DMS 273 (cell line): ENCODE data around the gene TBXA2R.
"Not testable (repeated sequence)": the region's sequence is repeated elsewhere in the genome, so short reads cannot be mapped to it uniquely, and the experiment has no call there.

Experiments
- DNase-seq: peaks from one replicate; lab custom pipeline; 2025; ENCODE audit not compliant: unreplicated experiment; lab: John Stamatoyannopoulos, UW

The TBXA2R gene

GRCh38 chr19:3606690-3607289, at the start of gene TBXA2R:
Gene TBXA2R (minus strand): TSS chr19:3606875. CDS start chr19:3600634, 6,241 bp downstream.
- DNase-seq: peak; percentile 83

- peak; percentile 98 for DNase-seq
Observed at GRCh38 chr19:3656073-3656746, 49.5 kb upstream of the TBXA2R start.

DNA sequence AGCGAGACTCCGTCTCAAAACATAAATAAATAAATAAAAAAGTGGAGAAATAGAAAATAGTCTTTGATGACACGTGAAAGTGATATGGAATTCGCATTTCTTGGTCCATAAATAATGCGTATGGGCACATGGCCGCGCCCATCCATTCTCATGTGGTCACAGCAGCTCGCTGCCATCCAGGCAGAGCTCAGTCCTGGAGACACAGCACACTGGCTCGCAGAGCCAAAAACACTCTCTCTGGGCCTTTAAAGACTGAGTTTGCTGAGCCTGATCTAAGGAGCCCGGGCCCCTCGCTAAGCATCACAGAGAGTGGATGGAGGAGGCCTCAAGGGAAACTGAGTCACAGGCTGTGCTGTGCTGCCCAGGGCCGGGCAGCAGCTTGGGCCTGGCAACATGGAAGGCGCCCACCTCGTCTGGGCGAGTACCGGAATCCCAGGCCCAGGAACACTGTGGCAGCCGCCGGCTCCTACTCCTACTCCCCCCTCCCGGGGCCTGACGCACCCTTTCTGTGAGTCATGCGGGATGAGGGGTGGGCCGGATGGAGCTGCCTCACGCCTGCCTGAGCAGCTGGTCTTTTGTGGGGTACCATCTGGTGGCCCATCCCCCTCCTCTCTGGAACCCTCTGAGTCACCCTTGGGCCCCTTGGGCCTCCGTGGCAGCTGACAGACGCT, 48.9 kb upstream of the TBXA2R start:
- DNase-seq: peak; percentile 99

DNA sequence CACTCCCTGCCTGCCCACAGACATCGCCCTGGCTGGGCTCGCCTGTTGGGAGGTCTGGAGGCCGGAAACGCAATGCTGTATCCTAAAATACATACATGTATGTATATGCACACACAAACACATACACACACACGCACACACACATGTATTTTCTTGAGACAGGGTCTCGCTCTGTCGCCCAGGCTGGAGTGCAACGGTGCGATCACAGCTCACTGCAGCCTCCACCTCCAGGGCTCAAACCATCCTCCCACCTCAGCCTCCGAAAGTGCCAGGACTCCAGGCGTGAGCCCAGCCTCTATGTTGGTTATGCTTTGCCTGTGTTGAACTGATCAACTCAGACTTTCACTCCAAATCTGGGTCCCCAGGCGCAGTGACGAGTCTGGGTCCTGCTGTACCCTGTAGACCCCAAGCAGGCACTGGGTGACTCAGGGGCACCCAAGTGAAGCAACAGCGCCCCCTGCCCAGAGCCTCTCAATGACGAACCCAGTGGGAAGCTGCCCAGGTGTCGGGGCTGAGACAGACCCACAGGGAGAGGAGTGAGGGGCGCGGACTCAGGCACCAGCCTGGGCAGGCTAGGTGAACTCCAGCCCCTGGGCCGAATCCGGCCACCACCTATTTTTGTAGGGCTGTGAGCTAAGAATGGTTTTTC, 47.3 kb upstream of the TBXA2R start:
- DNase-seq: peak; percentile 50

DNA sequence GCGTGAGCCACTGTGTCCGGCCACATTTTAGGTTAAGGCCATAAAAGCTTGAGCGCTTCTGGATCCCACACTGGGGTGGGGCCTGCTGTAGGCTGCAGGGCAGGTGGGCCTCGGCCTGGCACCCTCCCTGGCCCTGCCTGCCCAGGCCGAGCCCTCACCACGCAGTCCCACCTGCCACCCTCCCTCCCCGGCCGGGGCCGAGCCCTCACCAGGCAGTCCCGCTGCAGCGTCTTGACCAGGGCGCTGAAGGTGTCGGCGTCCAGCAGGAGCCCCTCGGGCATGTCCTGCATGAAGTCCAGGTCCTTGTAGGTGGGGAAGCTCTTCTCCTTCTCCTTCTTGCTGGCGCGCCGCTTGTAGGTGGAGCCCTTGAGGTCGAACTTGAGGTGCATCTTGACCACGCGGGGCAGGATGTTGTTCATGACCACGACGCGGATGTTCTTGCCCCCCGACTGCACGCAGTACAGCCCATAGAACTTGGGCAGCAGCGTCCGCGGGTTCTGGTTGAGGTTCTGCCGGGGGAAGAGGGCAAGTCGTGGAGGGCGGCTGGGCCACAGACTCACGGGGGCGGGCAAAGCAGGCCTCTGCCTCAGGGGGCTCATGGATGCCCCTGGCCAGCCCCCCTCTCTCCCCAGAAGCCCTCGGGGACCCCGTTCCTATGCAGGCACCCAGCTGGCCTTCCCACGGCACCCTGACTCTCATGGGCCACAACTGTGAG, 46.6 kb upstream of the TBXA2R start:
- DNase-seq: no peak

GRCh38 chr19:3652422-3652821, 45.7 kb upstream of the TBXA2R start:
- no peak for DNase-seq

DNA sequence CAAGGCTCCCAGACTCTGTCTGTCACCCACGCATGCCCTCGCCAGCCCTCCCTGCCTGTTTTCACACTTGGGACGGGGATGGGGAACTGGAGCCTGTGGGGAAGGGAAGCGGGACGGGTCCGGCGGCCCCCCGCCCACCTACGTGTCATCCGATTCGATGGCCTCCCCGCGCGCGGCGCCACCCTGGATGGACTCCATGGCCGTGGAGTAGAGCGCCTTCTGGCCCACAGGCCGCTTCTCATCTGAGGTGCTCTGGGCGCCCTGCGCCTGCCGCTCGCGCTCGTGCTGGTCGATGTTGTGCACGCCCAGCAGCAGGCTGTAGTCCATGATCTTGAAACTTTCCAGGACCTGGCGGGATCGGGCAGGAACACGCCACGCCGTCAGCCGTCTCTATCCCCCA, 45.0 kb upstream of the TBXA2R start:
- no peak for DNase-seq

GRCh38 chr19:3649888-3650287, 43.2 kb upstream of the TBXA2R start:
- peak; percentile 62 for DNase-seq

DNA sequence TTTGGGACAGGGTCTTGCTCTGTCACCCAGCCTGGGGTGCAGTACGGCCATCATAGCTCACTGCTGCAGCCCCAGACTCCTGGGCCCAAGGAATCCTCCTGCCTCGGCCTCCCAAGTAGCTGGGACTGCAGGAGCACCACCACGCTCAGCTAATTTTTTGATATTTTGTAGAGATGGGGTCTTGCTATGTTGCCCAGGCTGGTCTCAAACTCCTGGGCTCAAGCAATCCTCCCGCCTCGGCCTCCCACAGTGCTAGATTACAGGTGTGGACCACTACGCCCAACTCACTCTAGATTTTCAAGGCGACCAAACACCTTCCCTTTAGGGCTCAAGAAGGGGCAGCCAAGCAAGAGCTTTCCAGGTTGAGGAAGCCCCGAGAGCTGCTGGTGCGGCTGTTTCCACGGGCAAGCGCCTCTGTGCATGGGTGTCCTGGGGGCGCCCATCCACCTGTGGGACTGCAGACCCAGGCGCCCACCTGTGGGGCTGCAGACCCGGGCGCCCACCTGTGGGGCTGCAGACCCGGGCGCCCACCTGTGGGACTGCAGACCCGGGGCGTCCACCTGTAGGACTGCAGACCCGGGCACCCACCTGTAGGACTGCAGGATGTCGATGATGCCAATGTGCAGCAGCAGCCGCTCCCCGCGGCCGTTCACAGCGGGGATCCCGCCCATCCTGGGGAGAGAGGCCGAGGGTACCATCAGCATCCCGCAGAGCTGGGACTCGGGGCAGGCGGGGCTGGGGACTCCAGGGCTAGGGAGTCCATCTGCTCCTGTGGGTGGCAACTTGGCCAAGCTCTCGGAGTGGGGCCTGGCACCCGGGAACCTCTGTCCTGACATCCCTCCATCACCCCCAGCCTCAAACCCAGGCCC, 41.6 kb upstream of the TBXA2R start:
- DNase-seq: no peak

- not testable (repeated sequence) for DNase-seq
Observed at GRCh38 chr19:3647102-3647501, 40.4 kb upstream of the TBXA2R start.

- DNase-seq: peak; percentile 70
Observed at GRCh38 chr19:3646336-3647092, 39.8 kb upstream of the TBXA2R start.

DNA sequence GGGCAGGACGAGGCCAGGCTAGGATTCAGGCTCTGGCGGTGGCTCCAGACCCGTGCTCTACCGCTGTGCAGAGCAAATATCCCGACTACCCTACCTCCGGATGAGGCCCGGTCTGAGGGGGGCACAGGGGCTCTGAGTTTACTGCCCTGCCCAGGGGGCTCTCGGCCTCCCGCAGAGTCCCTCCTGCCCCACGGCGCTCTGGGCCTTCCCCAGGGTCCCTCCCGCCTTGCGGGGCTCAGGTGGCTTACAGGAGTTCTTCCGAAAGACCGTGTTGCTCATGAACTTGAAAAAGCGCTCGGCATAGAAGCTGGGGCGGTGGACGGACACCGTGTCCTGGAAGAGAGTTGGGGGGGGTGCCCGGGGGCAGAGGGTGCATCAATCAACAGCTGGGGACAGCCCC, 39.1 kb upstream of the TBXA2R start:
- DNase-seq: no peak

DNA sequence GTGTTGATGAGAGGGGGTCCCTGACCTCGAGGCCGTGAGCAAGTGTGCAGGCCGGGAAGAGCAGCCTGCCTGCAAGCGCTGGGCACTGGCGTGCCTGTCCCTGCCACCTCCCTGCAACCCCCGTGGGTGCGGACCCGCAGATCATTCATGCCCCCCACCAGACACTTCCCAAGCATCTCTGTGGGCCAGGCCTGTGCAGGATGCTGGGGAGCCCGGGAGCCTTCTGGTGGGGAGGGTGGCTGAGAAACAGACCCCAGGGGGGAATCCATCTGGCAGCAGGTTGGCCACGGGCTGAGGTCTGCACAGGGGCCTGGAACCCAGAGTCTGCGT, 38.4 kb upstream of the TBXA2R start:
- peak; percentile 56 for DNase-seq

DNA sequence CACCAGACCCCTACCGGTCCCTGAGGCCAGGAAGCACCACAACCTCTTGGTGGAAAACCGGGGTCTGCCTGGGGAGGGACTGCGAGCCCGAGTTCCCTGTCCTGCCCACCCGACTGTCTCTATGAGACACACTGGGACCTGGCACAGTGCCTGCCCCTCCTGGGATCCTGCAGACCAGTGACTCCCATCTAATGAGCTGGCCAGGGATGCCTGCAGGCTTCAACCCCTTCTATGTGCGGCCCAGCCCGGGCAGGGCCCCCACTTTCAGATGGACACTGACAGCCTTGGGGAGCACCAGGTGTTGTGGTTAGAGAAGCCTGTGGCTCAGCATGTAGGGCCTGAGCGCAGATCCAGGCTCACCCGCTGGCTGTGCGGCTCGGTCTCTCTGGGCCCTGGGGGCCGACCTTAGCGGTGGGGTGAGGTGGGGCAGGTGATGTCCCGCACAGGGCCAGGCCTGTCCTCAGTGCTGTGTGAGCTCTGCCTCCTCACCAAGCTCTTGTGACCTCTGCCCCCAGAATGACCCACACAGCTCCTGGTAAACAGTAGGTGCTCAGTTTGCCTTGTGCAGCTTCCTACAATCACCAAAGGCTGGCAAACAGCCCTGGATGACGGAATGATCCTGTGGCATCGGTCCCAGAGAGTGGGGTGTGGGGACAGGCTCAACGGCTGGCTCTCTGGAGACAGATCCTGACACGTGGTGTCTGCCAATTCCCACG, 37.8 kb upstream of the TBXA2R start:
- DNase-seq: peak; percentile 74

DNA sequence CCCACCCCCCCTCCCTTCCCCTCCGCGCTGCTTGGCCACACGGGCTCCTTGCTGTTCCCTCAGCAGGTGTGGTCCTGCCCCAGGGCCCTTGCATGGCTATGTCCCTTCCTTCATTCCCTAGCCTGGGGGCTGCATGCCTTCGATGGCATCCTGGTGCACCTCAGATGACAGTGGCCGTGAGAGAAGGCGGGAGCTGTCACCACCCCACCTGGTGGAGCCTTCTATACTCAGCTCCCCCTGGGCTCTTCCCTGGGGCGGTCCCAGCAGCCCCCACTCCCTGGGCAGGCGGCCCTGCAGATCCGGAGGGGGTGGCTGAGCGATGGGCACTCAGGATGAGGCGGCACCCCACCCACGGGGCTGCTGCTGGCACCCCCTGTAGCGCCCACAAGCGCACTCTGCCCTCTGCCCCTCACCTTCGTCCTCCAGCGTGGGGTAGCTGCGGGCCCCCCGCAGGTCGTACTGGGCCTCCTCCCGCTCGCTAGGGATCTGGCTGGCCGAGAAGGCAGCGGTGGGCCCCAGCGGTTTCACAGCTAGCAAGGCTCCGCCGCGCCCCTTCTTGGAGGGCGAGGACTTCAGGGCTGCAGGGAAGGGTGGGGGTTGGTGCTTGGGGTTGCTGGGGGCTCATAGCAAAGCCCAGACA, 37.1 kb upstream of the TBXA2R start:
- DNase-seq: no peak

DNA sequence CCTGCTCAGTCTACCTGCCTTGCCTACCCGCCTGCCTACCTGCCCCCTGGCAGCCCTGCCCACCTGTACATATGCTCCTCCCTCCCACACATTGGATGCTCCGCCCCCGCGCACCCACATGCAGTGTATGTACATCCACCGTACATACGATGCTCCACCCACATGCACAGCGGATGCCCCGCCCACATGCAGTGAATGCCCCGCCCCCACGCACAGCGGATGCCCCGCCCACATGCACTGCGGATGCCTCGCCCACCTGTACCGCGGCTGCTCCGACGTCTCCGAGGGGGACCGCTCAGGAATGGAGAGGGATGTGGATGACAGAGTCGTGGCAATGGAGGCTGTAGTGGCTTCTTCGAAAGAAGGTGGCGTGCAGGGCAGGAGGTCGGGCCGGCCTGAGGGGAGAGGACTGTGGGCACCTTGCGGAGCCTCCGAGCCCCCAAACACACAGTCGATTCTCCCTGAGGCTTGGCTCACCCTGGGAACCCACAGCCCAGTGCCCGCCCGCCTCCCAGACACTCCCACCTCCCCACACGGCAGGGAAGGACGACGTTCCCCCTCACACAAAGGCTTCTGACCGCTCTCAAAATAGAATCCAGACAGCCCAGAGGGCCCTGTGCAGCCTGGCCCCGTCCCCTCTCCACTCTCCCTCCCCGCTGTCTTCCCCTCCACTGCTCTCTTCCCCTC, 36.5 kb upstream of the TBXA2R start:
- DNase-seq: no peak

DNA sequence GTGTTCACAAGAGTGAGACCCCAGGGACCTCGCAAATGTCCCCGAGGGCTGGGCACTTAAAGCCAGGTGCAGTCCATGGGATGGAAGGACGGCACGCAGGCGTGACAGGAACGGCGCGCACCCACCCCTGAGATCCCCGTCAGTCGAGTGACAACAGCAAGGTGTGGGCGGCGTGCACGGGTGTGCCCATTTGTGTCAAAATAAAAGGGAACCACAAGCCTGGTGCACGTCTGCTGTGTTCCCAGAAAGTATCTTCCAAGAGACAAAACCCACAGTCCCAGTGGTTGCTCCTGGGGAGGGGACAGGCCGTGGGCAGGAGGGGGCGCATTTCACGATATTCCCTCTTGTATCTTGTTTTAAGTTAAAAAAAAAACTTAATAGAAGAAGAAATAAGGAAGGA, 35.6 kb upstream of the TBXA2R start:
- no peak for DNase-seq
